H9 (cell line): ENCODE measurements around the gene STAB1. TPM values are rescaled to one million over a fixed set of nuclear protein-coding genes. Genes with fewer than 3 reads are reported as not detected.

Source experiments
- DNase-seq: peaks from one replicate; pipeline ENCODE4 v3.0.0-alpha.2; 2017
- H2AFZ ChIP-seq: one replicate; pipeline ENCODE4 v1.6.1; 2013; ENCODE audit warnings: mild to moderate bottlenecking, low read length, control low read depth, moderate library complexity
- H2AK5ac ChIP-seq: 2 replicates; pipeline ENCODE4 v1.6.1; 2013; ENCODE audit warnings: low read length, control low read depth, mixed read lengths; ENCODE audit not compliant: insufficient read length
- H2BK120ac ChIP-seq: one replicate; pipeline ENCODE4 v1.6.1; 2013; ENCODE audit warnings: low read depth, mild to moderate bottlenecking, low read length, control low read depth, inconsistent platforms; ENCODE audit not compliant: poor library complexity, severe bottlenecking
- H2BK12ac ChIP-seq: 2 replicates; pipeline ENCODE4 v1.6.1; 2013; ENCODE audit warnings: low read length, control low read depth, mixed read lengths, low read depth; ENCODE audit not compliant: insufficient read length
- H2BK15ac ChIP-seq: 2 replicates; pipeline ENCODE4 v1.6.1; 2013; ENCODE audit warnings: low read depth, low read length, control low read depth
- H2BK20ac ChIP-seq: one replicate; pipeline ENCODE4 v1.6.1; 2013; ENCODE audit warnings: low read depth, mild to moderate bottlenecking, low read length, control low read depth, inconsistent platforms; ENCODE audit not compliant: poor library complexity, severe bottlenecking
- H2BK5ac ChIP-seq: 2 replicates; pipeline ENCODE4 v1.6.1; 2013; ENCODE audit warnings: low read length, control low read depth, mixed read lengths; ENCODE audit not compliant: insufficient read length
- H3K14ac ChIP-seq: 2 replicates; pipeline ENCODE4 v1.6.1; 2013; ENCODE audit warnings: low read length, control low read depth; ENCODE audit not compliant: insufficient read depth
- H3K18ac ChIP-seq: 2 replicates; pipeline ENCODE4 v1.6.1; 2013; ENCODE audit warnings: low read depth, mild to moderate bottlenecking, mixed read lengths, low read length, control low read depth; ENCODE audit not compliant: insufficient read length
- H3K23ac ChIP-seq: 2 replicates; pipeline ENCODE4 v1.6.1; 2013; ENCODE audit warnings: low read length, control low read depth, mixed read lengths, low read depth; ENCODE audit not compliant: insufficient read length
- H3K23me2 ChIP-seq: 2 replicates; pipeline ENCODE4 v1.6.1; 2013; ENCODE audit warnings: low read depth, mild to moderate bottlenecking, mixed read lengths, low read length, control low read depth; ENCODE audit not compliant: insufficient read length, poor library complexity, severe bottlenecking
- H3K27ac ChIP-seq: 2 replicates; pipeline ENCODE4 v1.5.1; 2013; ENCODE audit warnings: low read length, control low read depth, mixed read lengths, low read depth; ENCODE audit not compliant: insufficient read length
- H3K27me3 ChIP-seq: 2 replicates; pipeline ENCODE4 v1.6.1; 2013; ENCODE audit warnings: low read length, control low read depth, inconsistent platforms; ENCODE audit not compliant: insufficient read depth
- H3K4ac ChIP-seq: 2 replicates; pipeline ENCODE4 v1.6.1; 2013; ENCODE audit warnings: low read depth, mild to moderate bottlenecking, control low read depth, inconsistent platforms, low read length, moderate library complexity
- H3K4me1 ChIP-seq: 2 replicates; pipeline ENCODE4 v1.6.1; 2013; ENCODE audit warnings: low read length, control low read depth, inconsistent platforms; ENCODE audit not compliant: insufficient read depth
- H3K4me2 ChIP-seq: 2 replicates; pipeline ENCODE4 v1.6.1; 2013; ENCODE audit warnings: low read length, control low read depth, mixed read lengths; ENCODE audit not compliant: insufficient read length, insufficient read depth
- H3K56ac ChIP-seq: 2 replicates; pipeline ENCODE4 v1.6.1; 2013; ENCODE audit warnings: low read depth, mild to moderate bottlenecking, mixed read lengths, low read length, control low read depth; ENCODE audit not compliant: insufficient read length
- H3K79me1 ChIP-seq: 2 replicates; pipeline ENCODE4 v1.6.1; 2013; ENCODE audit warnings: low read depth, mild to moderate bottlenecking, moderate library complexity, low read length, control low read depth, inconsistent platforms; ENCODE audit not compliant: insufficient read depth, poor library complexity, severe bottlenecking
- H3K79me2 ChIP-seq: 2 replicates; pipeline ENCODE4 v1.6.1; 2013; ENCODE audit warnings: low read length, control low read depth, inconsistent platforms; ENCODE audit not compliant: insufficient read depth
- H3K9ac ChIP-seq: 2 replicates; pipeline ENCODE4 v1.6.1; 2013; ENCODE audit warnings: low read length, control low read depth, mixed read lengths; ENCODE audit not compliant: insufficient read length; ENCODE audit errors: extremely low read depth
- H3K9me3 ChIP-seq: one replicate; pipeline ENCODE4 v1.6.1; 2013; ENCODE audit warnings: low read depth, low read length, inconsistent platforms; ENCODE audit not compliant: control insufficient read depth
- H3T11ph ChIP-seq: one replicate; pipeline ENCODE4 v1.6.1; 2013; ENCODE audit warnings: mild to moderate bottlenecking, low read length, control low read depth, inconsistent platforms
- H4K20me1 ChIP-seq: one replicate; pipeline ENCODE4 v1.6.1; 2013; ENCODE audit not compliant: control insufficient read depth, insufficient read length, insufficient read depth
- H4K5ac ChIP-seq: 2 replicates; pipeline ENCODE4 v1.6.1; 2013; ENCODE audit warnings: low read depth, mild to moderate bottlenecking, mixed read lengths, low read length, control low read depth; ENCODE audit not compliant: insufficient read length
- H4K8ac ChIP-seq: replicated peaks from 2 replicates; pipeline ENCODE4 v1.6.1; 2013; ENCODE audit warnings: low read length, control low read depth, mixed read lengths, low read depth; ENCODE audit not compliant: insufficient read length
- H4K91ac ChIP-seq: 2 replicates; pipeline ENCODE4 v1.6.1; 2013; ENCODE audit warnings: low read depth, mild to moderate bottlenecking, moderate library complexity, mixed read lengths, low read length, control low read depth; ENCODE audit not compliant: insufficient read length
- H3K27ac Mint-ChIP-seq, 3 experiments: 2 replicates in 2 of 3; 3 replicates in 1 of 3; pipeline ENCODE4 v1.8.0; 2020 to 2021; ENCODE audit warnings: mixed read lengths in 3 of 3, mild to moderate bottlenecking in 1 of 3, moderate library complexity in 1 of 3
- H3K27me3 Mint-ChIP-seq: 2 replicates; pipeline ENCODE4 v1.8.0; 2021; ENCODE audit warnings: low read depth, mild to moderate bottlenecking, moderate library complexity, mixed read lengths
- H3K36me3 Mint-ChIP-seq, 3 experiments: 2 replicates in 2 of 3; 3 replicates in 1 of 3; pipeline ENCODE4 v1.8.0; 2020 to 2021; ENCODE audit warnings: low read depth in 3 of 3, mixed read lengths in 3 of 3; ENCODE audit not compliant: insufficient read depth in 1 of 3
- H3K4me1 Mint-ChIP-seq, 2 experiments: 2 replicates each; pipeline ENCODE4 v1.8.0; 2020; ENCODE audit warnings: mixed read lengths in 2 of 2
- H3K4me3 Mint-ChIP-seq, 2 experiments: 2 replicates in 1 of 2; 3 replicates in 1 of 2; pipeline ENCODE4 v1.8.0; 2020 to 2021; ENCODE audit warnings: mild to moderate bottlenecking in 2 of 2, mixed read lengths in 2 of 2, moderate library complexity in 1 of 2
- H3K9me3 Mint-ChIP-seq, 2 experiments: 2 replicates in 1 of 2; 3 replicates in 1 of 2; pipeline ENCODE4 v1.8.0; 2020; ENCODE audit warnings: mild to moderate bottlenecking in 2 of 2, mixed read lengths in 2 of 2, moderate library complexity in 1 of 2
- CTCF ChIP-seq: fragments of 200-600 bp; sonication (generic); conservative IDR thresholded peaks from 3 replicates; pipeline ENCODE4 v1.8.0; 2021; ENCODE audit warnings: antibody characterized with exemption, mild to moderate bottlenecking
- WGBS: extraction: QIAGEN DNeasy Blood & Tissue Kit; methylation state at CpG from one replicate; pipeline ENCODE4 v1.1.7; 2013; ENCODE audit warnings: missing lambda C conversion rate, low lambda C conversion rate, mixed read lengths; ENCODE audit not compliant: insufficient read length; ENCODE audit errors: extremely low coverage; 5-methylcytosine and 5-hydroxymethylcytosine counted together
- total RNA-seq: library from RNA; stranded (reverse); gene quantifications from 2 replicates; pipeline ENCODE4 v1.2.1, GENCODE V29; 2021

Gene STAB1
- total RNA-seq, 1 experiment from 2014 or later = 1.5 TPM

GRCh38 chr3:52483577-52484381 is 11.4 kb upstream of the STAB1 start:
- no CpG with 5 or more reads among the region's 13 CpGs for WGBS
- no peak overlapping the region for H2BK120ac ChIP-seq
- no peak overlapping the region for H3K27ac ChIP-seq
- H4K5ac ChIP-seq = no peak overlapping the region
- peak overlapping the region in 2 of 3 experiments; percentile 42 to 83; a peak in 4 of 7 replicates for H3K27ac Mint-ChIP-seq
- H3K79me1 ChIP-seq = no peaks in the 10 kb centered on the region
- no peaks in the 10 kb centered on the region for H3K23me2 ChIP-seq
- H3K14ac ChIP-seq = no peak overlapping the region
- H3K27me3 ChIP-seq = no peaks in the 10 kb centered on the region
- H3K4me2 ChIP-seq = no peak overlapping the region
- H4K8ac ChIP-seq = no peak overlapping the region
- no peak overlapping the region for H2BK12ac ChIP-seq
- H2AK5ac ChIP-seq = no peak overlapping the region
- no peak overlapping the region for H3T11ph ChIP-seq
- H3K4me1 Mint-ChIP-seq = no peaks in the 10 kb centered on the region; a peak in 2 of 4 replicates
- no peak overlapping the region for H3K4me3 Mint-ChIP-seq
- H3K18ac ChIP-seq = no peak overlapping the region
- H2BK15ac ChIP-seq = no peak overlapping the region
- H3K9me3 ChIP-seq = no peaks in the 10 kb centered on the region
- H2BK5ac ChIP-seq = no peak overlapping the region
- H2BK20ac ChIP-seq = no peak overlapping the region
- DNase-seq = no peak
- no peak overlapping the region for H2AFZ ChIP-seq
- H3K4me1 ChIP-seq = no peaks in the 10 kb centered on the region
- H3K4ac ChIP-seq = no peak overlapping the region
- H3K27me3 Mint-ChIP-seq = no peaks in the 10 kb centered on the region
- peaks cover 38 to 90% (median 88%) of the 10 kb centered on the region in 3 experiments; a peak in 6 of 7 replicates for H3K36me3 Mint-ChIP-seq
- H3K9me3 Mint-ChIP-seq = no peaks in the 10 kb centered on the region
- no peak overlapping the region for H3K9ac ChIP-seq
- no peak overlapping the region for H3K23ac ChIP-seq
- H4K20me1 ChIP-seq = no peaks in the 10 kb centered on the region
- no peaks in the 10 kb centered on the region for H3K79me2 ChIP-seq
- no peak overlapping the region for H3K56ac ChIP-seq
- no peak for TF ChIP-seq CTCF
- no peak overlapping the region for H4K91ac ChIP-seq
